NCI-H2196 (cell line): ENCODE data around the gene NTSR2.

Experiments
- DNase-seq: peaks from one replicate; lab custom pipeline; 2025; ENCODE audit not compliant: unreplicated experiment; lab: John Stamatoyannopoulos, UW

The NTSR2 gene, protein sequence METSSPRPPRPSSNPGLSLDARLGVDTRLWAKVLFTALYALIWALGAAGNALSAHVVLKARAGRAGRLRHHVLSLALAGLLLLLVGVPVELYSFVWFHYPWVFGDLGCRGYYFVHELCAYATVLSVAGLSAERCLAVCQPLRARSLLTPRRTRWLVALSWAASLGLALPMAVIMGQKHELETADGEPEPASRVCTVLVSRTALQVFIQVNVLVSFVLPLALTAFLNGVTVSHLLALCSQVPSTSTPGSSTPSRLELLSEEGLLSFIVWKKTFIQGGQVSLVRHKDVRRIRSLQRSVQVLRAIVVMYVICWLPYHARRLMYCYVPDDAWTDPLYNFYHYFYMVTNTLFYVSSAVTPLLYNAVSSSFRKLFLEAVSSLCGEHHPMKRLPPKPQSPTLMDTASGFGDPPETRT

DNA sequence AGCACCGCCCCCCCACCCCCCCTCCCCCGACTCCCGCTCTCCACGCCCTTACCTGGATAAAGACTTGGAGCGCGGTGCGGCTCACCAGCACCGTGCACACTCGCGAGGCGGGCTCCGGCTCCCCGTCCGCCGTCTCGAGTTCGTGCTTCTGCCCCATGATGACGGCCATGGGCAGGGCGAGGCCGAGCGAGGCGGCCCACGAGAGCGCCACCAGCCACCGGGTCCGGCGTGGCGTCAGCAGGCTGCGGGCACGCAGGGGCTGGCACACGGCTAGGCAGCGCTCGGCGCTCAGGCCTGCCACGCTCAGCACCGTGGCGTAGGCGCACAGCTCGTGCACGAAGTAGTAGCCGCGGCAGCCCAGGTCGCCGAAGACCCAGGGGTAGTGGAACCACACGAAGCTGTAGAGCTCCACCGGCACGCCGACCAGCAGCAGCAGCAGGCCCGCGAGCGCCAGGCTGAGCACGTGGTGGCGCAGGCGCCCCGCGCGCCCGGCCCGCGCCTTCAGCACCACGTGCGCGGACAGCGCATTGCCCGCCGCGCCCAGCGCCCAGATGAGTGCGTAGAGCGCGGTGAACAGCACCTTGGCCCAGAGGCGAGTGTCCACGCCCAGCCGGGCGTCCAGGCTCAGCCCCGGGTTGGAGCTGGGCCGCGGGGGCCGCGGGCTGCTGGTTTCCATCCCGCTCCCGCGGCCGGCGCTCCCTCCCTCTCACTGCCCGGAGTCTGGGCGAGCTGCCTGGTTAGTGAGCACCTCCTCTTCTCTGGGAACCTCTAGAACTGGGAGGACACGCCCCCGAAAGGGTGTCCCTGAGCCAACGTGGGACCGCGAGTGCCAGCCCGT, at the start of gene NTSR2:
NTSR2 (minus strand) TSS at position 742 of the 838 bp plus-strand sequence; CDS start at position 676, 66 bp downstream.
- no peak for DNase-seq

GRCh38 chr2:11719230-11719977, 49.4 kb upstream of the NTSR2 start:
- DNase-seq: no peak

DNA sequence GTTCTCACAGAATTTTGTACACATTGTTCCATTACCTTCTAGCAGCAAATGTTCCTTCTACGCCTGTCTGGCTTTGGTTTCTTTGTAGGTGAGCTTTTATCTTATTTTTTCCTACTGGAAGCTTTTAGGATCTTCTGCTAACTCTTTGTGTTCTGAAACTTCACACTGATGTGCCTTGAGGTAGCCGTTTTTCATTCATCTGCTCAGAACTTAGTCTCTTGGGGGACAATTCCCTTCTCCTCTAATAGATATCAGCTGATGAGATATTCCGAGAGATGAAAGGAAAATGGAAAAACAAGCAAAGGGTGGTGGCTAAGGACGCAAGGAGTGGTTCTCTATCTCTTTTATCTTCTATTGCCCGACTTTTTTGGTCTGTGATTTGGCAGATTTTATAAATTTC, 48.6 kb upstream of the NTSR2 start:
- DNase-seq: no peak

GRCh38 chr2:11717623-11718022, 47.6 kb upstream of the NTSR2 start:
- no peak for DNase-seq

DNA sequence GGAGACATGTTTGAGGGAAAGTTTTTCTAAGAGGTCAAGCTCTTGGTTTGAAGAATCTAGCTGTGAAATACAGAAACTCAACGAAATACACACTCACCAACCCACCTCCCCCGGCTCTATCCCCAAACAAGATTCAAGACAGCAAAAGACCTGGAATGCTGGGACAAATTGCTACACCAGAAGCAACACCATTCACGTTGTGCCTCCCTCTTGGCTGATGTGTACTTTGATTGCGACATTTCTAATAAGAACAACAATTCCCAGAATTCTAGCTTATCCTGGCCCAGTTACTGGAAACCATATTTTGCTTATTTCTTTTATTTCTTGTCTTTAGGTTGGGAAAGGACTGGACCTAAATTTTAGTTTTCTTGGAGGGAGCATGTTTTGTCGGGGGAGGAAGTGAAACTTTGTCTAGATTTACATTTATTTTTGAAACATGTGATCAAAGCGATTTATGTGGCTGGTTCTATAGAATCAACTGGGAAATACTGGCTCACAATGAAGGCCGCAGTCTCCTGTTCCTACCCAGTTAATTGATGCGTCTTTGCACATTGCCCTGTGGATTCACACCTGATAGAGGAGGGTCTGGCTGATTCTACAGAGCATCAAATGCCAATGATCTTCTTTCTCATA, 46.8 kb upstream of the NTSR2 start:
- DNase-seq: no peak

GRCh38 chr2:11715987-11716652, 46.1 kb upstream of the NTSR2 start:
- no peak for DNase-seq

DNA sequence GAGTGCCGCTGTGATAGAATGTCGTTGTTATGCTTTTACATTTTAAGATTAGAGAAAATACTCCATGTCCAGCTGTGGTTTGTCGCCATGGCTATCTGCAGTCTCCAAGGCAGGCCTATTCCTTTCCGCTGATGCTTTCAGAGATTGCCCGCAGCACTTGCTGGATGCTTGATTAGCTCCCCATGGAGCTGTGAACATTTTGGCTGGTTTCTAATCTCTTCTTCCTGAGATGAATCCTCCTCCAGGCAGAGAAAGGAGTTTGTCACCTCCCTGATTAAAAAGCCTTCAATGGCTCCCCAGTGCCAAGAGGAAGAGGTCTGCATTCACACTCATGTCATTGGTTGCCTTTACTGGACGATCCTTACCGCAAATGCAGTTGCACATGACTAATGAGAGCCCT, 43.8 kb upstream of the NTSR2 start:
- no peak for DNase-seq

DNA sequence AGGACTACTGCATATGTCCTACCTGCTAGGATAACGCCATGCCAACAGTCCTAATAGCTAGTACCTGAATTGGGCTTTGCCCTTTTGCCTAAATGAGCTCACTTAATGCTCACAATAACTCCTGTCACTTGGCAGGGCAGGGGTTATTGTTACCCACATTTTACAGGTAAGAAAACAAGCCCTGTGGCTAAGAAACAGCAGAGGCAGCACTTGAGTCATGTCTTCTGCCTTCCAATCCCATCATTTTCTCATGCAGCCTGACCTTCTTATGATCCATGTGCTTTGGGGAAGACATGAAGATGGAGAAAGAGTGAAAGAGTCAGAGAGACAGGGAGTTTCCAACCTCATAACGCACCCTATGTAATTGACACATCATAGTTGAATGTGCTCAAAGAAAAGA, 42.9 kb upstream of the NTSR2 start:
- DNase-seq: no peak

GRCh38 chr2:11711751-11712150, 41.8 kb upstream of the NTSR2 start:
- DNase-seq: no peak

GRCh38 chr2:11711354-11711716, 41.3 kb upstream of the NTSR2 start:
- no peak for DNase-seq

- no peak for DNase-seq
These were observed 40.8 kb upstream of the NTSR2 start for GRCh38 chr2:11710632-11711353.

GRCh38 chr2:11710210-11710609, 40.2 kb upstream of the NTSR2 start:
- no peak for DNase-seq

GRCh38 chr2:11709293-11709692, 39.3 kb upstream of the NTSR2 start:
- DNase-seq: no peak

DNA sequence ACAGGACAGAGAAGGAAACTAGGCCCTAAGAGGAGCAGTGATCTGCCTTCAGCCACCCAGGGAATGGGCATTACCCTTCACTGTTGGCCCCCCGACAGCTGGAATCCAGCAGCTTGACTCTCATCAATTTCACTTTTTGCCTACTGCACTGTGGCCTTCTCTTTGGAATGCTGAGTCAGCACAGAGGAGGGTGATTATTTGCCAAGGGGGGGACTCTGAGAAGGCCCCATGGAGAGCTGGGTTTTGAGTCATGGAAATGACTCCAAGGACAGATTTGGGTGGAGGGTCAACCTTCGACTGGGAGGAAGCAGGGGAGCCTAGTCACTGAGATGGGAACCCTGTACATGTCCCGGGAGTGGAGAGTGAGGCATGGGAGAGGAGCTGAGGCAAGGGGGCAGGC, 38.1 kb upstream of the NTSR2 start:
- DNase-seq: no peak

DNA sequence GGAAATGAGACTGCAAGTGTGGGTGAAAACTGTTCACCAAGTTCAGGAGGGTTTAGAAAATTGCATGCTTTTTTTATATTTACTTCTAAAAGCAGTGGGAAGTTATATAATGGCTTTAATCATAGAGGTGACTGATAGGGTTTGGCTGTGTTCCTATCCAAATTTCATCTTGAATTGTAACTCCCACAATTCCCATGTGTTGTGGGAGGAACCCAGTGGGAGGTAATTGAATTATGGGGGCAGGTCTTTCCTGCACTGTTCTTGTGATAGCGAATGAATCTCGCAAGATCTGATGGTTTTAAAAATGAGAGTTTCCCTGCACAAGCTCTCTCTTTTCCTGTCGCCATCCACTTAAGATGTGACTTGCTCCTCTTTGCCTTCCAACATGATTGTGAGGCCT, 35.7 kb upstream of the NTSR2 start:
- no peak for DNase-seq

- DNase-seq: peak; percentile 15
These were observed 35.1 kb upstream of the NTSR2 start for GRCh38 chr2:11705063-11705462.

GRCh38 chr2:11703700-11704099, 33.7 kb upstream of the NTSR2 start:
- DNase-seq: no peak

GRCh38 chr2:11702946-11703345, 33.0 kb upstream of the NTSR2 start:
- DNase-seq: no peak

DNA sequence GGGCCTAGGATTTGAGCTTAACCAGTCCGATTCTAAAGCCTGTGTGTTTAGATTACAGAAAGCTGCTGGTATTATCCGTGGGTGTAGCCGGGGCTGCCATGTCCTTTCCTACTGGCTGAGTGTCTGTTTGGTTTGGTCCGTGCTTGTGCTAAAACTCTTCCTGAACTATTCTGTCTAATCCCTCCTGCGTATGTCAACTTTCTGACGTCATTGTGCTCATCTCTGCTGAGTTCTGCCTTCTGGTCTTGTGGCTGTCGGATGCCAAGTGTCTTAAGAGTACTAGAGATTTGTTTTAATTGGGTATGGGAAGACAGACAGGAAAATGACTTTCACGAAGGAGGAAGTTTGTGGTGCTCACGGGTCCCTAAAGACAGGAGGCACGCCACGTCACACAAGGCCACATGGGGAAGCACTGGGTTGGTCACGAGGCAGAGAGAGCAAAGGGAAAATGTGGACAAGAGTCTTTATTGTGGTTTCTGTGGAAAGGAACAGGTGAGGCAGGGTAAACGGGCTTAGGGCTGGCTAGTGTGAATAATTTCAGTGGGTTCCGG, 31.8 kb upstream of the NTSR2 start:
- no peak for DNase-seq

DNA sequence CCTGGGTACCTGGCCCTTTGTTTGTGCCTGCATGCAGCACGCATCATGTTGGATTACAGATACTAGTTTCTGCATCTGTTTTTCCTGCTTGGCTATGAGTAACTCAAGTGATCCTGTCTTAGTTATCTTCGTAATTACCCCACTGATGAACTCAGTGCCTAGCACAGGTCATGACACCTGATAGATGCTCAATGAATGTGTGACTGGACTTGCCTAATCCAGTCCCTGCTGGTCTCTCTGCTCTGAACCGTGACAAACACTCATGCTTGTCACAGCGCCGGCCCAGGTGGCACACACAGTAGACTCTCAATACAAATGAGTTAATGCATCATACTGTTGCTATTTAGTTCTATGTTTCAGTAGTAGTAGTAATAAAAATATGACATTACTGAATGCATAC, 31.2 kb upstream of the NTSR2 start:
- no peak for DNase-seq
